T-helper 1 cell treated with Interleukin-12 subunit alpha and Interleukin-12 subunit beta and Interleukin-4 antibody, amounts not matched to agents 30 μg/mL and 1 μg/mL, for 36 hours (primary cell): Measurements from ENCODE around the gene C1QTNF6.
"Not testable (repeated sequence)": the region's sequence is repeated elsewhere in the genome, so short reads cannot be mapped to it uniquely, and the experiment has no call there.

Experiments used
- H3K27ac Mint-ChIP-seq: one replicate; pipeline ENCODE4 v1.8.0; 2021; ENCODE audit warnings: mild to moderate bottlenecking, mixed read lengths
- H3K27me3 Mint-ChIP-seq: one replicate; pipeline ENCODE4 v1.8.0; 2021; ENCODE audit warnings: low read depth, mixed read lengths
- H3K36me3 Mint-ChIP-seq: one replicate; pipeline ENCODE4 v1.8.0; 2021; ENCODE audit warnings: low read depth, mixed read lengths
- H3K4me1 Mint-ChIP-seq: one replicate; pipeline ENCODE4 v1.8.0; 2021; ENCODE audit warnings: low read depth, mixed read lengths
- H3K4me3 Mint-ChIP-seq: one replicate; pipeline ENCODE4 v1.8.0; 2021; ENCODE audit warnings: mild to moderate bottlenecking, moderate library complexity, mixed read lengths
- H3K9me3 Mint-ChIP-seq: one replicate; pipeline ENCODE4 v1.8.0; 2021; ENCODE audit warnings: mixed read lengths

C1QTNF6 gene

GRCh38 chr22:37172266-37173245, 15.5 kb downstream of the C1QTNF6 start:
- Mint-ChIP-seq H3K9me3 (peaks cover 4% of the 10 kb centered on the region), H3K36me3 (peaks cover 2% of the 10 kb centered on the region), H3K27me3 (peaks cover 26% of the 10 kb centered on the region), H3K27ac (no peak overlapping the region), H3K4me1 (peaks cover 28% of the 10 kb centered on the region), H3K4me3 (no peak overlapping the region)

DNA sequence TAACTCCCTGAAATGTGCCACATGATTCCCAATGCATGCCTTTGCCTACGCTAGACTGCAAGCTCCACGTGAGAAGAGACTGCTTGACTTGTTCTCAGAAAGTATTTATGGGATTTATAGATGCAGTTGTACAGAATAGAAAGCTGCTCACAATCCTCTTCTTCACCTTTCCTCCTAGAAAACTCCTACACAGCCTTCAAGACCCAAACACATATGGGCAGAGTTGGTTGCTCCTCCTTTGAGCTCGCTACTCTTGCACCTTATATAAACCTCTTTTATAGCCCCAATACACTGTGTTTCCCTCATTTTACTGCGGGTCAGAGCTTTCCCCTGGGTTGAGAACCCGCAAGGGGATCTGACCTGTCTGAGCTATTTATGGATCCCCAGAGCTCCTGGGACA, 16.4 kb downstream of the C1QTNF6 start:
- H3K27ac Mint-ChIP-seq, result no peak overlapping the region
- no peak overlapping the region for H3K4me3 Mint-ChIP-seq
- peaks cover 29% of the 10 kb centered on the region for H3K4me1 Mint-ChIP-seq
- peaks cover 2% of the 10 kb centered on the region for H3K36me3 Mint-ChIP-seq
- peaks cover 22% of the 10 kb centered on the region for H3K27me3 Mint-ChIP-seq
- peaks cover 4% of the 10 kb centered on the region for H3K9me3 Mint-ChIP-seq

- H3K27ac Mint-ChIP-seq, H3K9me3 Mint-ChIP-seq, H3K36me3 Mint-ChIP-seq, H3K4me3 Mint-ChIP-seq: not testable (repeated sequence)
- Mint-ChIP-seq H3K4me1 (peaks cover 33% of the 10 kb centered on the region), H3K27me3 (peaks cover 17% of the 10 kb centered on the region)
Observed at GRCh38 chr22:37170689-37171405, 17.2 kb downstream of the C1QTNF6 start.

- Mint-ChIP-seq H3K4me1 (peaks cover 38% of the 10 kb centered on the region), H3K27me3 (peaks cover 10% of the 10 kb centered on the region), H3K36me3 (peaks cover 2% of the 10 kb centered on the region), H3K9me3 (peaks cover 4% of the 10 kb centered on the region), H3K27ac (no peak overlapping the region), H3K4me3 (no peak overlapping the region)
Observed at GRCh38 chr22:37169947-37170688, 17.9 kb downstream of the C1QTNF6 start.

DNA sequence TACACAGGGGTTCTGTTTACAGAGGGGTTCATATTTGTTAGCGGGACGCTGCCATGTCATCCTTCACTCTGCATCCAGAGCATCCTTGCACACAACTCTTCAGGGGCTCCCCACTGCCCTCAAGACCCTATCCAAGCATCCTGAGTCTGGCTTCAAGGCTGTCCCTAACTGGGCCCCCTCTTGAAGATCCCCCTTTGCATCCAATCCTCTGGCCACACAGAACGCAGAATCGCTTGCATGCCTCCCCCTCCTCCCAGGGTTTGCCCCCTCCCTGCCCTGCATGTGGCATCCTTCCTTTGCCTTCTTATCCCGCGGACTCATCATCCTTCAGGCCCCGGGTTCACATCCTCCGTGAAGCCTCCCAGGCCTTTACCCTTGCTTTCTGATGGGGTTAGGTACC, 18.6 kb downstream of the C1QTNF6 start:
- Mint-ChIP-seq H3K27me3 (peaks cover 3% of the 10 kb centered on the region), H3K4me3 (no peak overlapping the region), H3K27ac (peak overlapping the region; percentile 2), H3K36me3 (peaks cover 2% of the 10 kb centered on the region), H3K4me1 (peaks cover 44% of the 10 kb centered on the region), H3K9me3 (peaks cover 4% of the 10 kb centered on the region)

- peaks cover 2% of the 10 kb centered on the region for H3K36me3 Mint-ChIP-seq
- H3K4me3 Mint-ChIP-seq, result peak overlapping the region; percentile 40
- H3K27ac Mint-ChIP-seq, result peak overlapping the region; percentile 75
- H3K27me3 Mint-ChIP-seq, result no peaks in the 10 kb centered on the region
- peaks cover 4% of the 10 kb centered on the region for H3K9me3 Mint-ChIP-seq
- peaks cover 53% of the 10 kb centered on the region for H3K4me1 Mint-ChIP-seq
Observed at GRCh38 chr22:37167981-37168647, 19.9 kb downstream of the C1QTNF6 start.

DNA sequence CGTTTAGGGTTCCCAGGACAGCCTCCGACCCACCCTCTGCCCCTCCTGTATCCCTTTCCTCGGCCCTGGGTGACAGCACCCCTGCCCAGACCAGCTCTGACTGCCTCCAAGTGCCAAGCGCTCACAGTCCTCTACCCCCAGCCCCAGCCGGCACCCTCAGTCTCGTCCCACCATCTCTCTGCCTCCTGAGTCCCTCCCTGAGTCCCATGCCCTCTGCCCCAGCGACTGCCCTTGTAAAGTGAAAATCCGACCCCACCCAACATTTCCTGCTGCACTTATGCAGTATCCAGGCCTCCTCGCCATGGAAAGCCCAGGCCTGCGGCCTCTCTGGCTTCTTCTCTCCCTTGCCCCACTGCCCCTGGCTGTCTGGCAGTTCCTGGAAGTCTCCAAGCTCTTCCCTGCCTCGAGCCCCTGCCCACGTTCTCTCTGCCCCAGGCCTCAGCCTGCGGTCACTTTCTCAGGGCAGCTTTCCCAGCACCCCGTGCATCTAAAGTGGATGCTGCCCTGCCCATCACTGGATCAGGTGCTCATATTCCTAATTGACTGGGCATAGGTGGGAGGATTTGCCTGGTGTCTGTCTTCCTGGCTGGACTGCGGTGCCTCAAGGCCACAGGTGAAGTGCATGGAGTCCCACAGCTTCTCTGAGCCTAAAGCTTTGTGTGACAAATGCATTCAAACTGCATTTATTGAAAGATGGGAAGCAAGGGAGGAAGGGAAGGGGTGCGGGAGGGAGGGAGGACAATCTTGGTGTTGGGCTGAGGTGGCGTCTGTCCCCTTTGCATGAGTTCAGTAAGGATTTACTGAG, 20.7 kb downstream of the C1QTNF6 start:
- Mint-ChIP-seq H3K36me3 (peaks cover 2% of the 10 kb centered on the region), H3K4me1 (peaks cover 60% of the 10 kb centered on the region), H3K27me3 (no peaks in the 10 kb centered on the region), H3K9me3 (peaks cover 4% of the 10 kb centered on the region), H3K27ac (peak overlapping the region; percentile 75), H3K4me3 (peak overlapping the region; percentile 40)

- Mint-ChIP-seq H3K27me3 (no peaks in the 10 kb centered on the region), H3K36me3 (peaks cover 2% of the 10 kb centered on the region), H3K9me3 (peaks cover 4% of the 10 kb centered on the region), H3K27ac (peak overlapping the region; percentile 75), H3K4me1 (peaks cover 66% of the 10 kb centered on the region), H3K4me3 (peak overlapping the region; percentile 56)
Observed at GRCh38 chr22:37166675-37167066, 21.4 kb downstream of the C1QTNF6 start.

DNA sequence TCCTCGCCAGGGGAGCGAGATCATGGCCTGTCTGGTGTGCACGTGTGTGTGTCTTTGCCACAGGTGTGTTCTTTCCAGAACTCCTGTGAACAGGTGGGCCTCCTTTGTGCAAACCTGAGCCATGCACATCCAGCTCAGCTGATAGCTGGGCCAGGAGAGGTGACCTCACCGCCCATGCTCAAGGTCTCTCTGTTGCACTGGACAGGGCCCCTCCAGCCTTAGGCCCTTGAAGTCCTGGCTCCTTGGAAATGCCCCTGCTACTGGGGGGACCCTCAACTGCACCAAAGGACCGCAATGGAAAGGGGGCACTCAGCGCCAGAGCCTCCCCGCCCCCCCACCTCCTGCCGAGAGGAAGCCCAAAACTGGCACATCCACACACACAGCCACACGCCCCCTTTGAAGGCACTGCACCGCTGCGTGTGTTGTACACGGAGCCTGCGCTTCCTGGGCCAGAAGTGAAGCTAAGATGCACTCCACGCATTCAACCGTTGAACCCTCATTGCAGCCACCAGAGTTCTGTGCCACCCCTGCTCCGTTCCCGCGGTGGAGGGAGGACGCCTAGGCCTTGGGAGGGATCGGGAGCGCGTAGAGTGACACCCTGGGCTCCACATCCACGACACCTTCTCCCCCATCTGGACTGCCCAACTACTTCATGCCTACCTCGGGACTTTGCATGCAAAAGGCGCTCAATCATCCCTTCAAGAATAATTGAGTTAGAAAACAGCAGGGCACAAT, 21.9 kb downstream of the C1QTNF6 start:
- H3K4me1 Mint-ChIP-seq, result peaks cover 70% of the 10 kb centered on the region
- peak overlapping the region; percentile 75 for H3K27ac Mint-ChIP-seq
- H3K9me3 Mint-ChIP-seq, result peaks cover 4% of the 10 kb centered on the region
- no peaks in the 10 kb centered on the region for H3K27me3 Mint-ChIP-seq
- H3K36me3 Mint-ChIP-seq, result peaks cover 2% of the 10 kb centered on the region
- H3K4me3 Mint-ChIP-seq, result peak overlapping the region; percentile 56

DNA sequence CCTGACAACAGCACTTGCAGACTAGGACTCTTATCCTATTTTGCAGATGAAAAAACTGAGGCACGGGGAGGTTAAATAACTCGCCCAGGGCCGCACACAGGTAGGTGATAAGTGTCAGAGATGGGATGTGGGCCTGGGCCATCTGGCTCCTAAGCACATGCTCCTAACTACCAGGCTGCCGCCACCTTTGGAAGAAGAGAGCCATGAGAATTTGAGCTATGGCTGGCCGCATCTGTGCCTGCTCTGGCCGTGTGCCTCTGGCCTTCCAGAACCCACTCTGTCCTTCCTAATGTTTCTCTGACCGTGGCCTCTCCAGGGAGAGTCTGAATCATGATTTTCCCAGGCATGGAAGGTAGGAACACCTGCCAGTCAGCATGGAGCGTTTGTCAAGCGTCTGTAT, 23.0 kb downstream of the C1QTNF6 start:
- Mint-ChIP-seq H3K27me3 (no peaks in the 10 kb centered on the region), H3K9me3 (peaks cover 4% of the 10 kb centered on the region), H3K4me3 (no peak overlapping the region), H3K36me3 (peaks cover 2% of the 10 kb centered on the region), H3K4me1 (peaks cover 72% of the 10 kb centered on the region), H3K27ac (peak overlapping the region; percentile 68)

DNA sequence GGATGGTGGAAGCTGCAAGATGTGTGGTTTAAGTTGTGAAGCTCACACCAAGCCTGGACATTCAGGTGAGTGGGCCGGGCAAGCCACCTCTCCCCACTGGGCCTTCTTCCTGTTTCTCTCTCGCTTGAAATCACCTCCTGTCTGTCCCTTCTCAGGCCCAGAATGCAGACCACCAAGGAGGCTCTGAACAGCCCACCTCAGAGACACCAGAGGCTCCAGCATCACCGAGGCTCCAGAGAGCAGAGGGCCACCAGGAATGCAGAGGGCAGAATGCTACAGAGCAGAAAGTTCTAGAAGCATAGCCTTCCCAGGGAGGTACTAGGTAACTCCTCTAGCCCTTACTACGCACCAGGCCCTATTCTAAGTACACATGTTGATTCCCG, 23.6 kb downstream of the C1QTNF6 start:
- Mint-ChIP-seq H3K36me3 (peaks cover under 1% of the 10 kb centered on the region), H3K4me3 (peak overlapping the region; percentile 72), H3K4me1 (peaks cover 71% of the 10 kb centered on the region), H3K9me3 (peaks cover 4% of the 10 kb centered on the region), H3K27ac (peak overlapping the region; percentile 96), H3K27me3 (no peaks in the 10 kb centered on the region)

GRCh38 chr22:37163575-37164504, 24.2 kb downstream of the C1QTNF6 start:
- Mint-ChIP-seq H3K27ac (peak overlapping the region; percentile 96), H3K9me3 (peaks cover 1% of the 10 kb centered on the region), H3K36me3 (no peaks in the 10 kb centered on the region), H3K4me1 (peaks cover 76% of the 10 kb centered on the region), H3K4me3 (peak overlapping the region; percentile 28), H3K27me3 (no peaks in the 10 kb centered on the region)
